AG04450 (cell line): ENCODE results near the gene FZD1. TPM values are rescaled to one million over a fixed set of nuclear protein-coding genes. Genes with fewer than 3 reads are reported as not detected.

ENCODE experiments used
- CTCF ChIA-PET: fragments of 300-600, 350-600 bp; formaldehyde crosslinking; extraction: SDS; loops from one replicate; lab custom pipeline; 2022; ENCODE audit warnings: antibody characterized with exemption, inconsistent platforms; lab: Charles Lee
- POLR2A ChIA-PET: fragments of 350-600 bp; formaldehyde crosslinking; extraction: SDS; loops from one replicate; lab custom pipeline; 2021; ENCODE audit warnings: antibody characterized with exemption, inconsistent platforms; lab: Yijun Ruan, JAX
- DNase-seq: peaks from one replicate; pipeline ENCODE4 v3.0.0-alpha.2; 2011; ENCODE audit warnings: low read depth, low spot score
- H3K27ac ChIP-seq: one replicate; pipeline ENCODE4 v1.5.1; 2012; ENCODE audit warnings: low read depth, low read length, control low read depth
- H3K27me3 ChIP-seq: one replicate; pipeline ENCODE4 v1.6.0; 2012; ENCODE audit warnings: low read length; ENCODE audit not compliant: control insufficient read depth, insufficient read depth
- H3K4me3 ChIP-seq: 2 replicates; pipeline ENCODE4 v1.5.1; 2011; ENCODE audit warnings: mild to moderate bottlenecking, low read depth, low read length, control low read depth
- H3K9me3 ChIP-seq: 2 replicates; pipeline ENCODE4 v1.5.1; 2012; ENCODE audit warnings: low read length; ENCODE audit not compliant: control insufficient read depth, insufficient read depth
- CTCF ChIP-seq: IDR thresholded peaks from 2 replicates; pipeline ENCODE4 v1.5.1; 2011; ENCODE audit warnings: low read depth, low read length, control low read depth, inconsistent platforms
- polyA plus RNA-seq: library from polyadenylated mRNA; depleted of rRNA; stranded (reverse); fragments of >200 nt; gene quantifications from 2 replicates; pipeline ENCODE4 v1.2.3, GENCODE V29; 2011

Gene FZD1
- polyA plus RNA-seq, 1 experiment = 9.6 TPM

GRCh38 chr7:91263384-91264045 lies 718 bp upstream of the FZD1 start:
- H3K4me3 ChIP-seq = peak overlapping the region; percentile 86
- H3K27me3 ChIP-seq = no peaks in the 10 kb centered on the region
- ChIA-PET CTCF (interaction anchor here (1.2 to 1.5 kb wide), 2 partner anchors 14 to 20 kb away, joined by 3 to 4 read pairs; no protein-coding TSS in a partner anchor), POLR2A (interaction anchor here (0.7 kb wide), 1 partner anchor 990 kb away, joined by 3 read pairs; no protein-coding TSS in a partner anchor)
- DNase-seq = no peak
- peaks cover 2% of the 10 kb centered on the region; the same call in 1 of the 2 replicates for H3K9me3 ChIP-seq
- TF ChIP-seq CTCF = no peak
- peak overlapping the region; percentile 71 for H3K27ac ChIP-seq

GRCh38 chr7:91264924-91265681 lies 870 bp downstream of the FZD1 start:
- ChIA-PET CTCF (interaction anchor here (0.5 to 2.2 kb wide), 5 partner anchors 11 to 182 kb away, joined by 3 to 8 read pairs (median 3); no protein-coding TSS in a partner anchor), POLR2A (interaction anchor here (1.2 kb wide), 1 partner anchor 96 kb away, joined by 3 read pairs; no protein-coding TSS in a partner anchor)
- peaks cover 2% of the 10 kb centered on the region; the same call in 1 of the 2 replicates for H3K9me3 ChIP-seq
- no peak for DNase-seq
- no peak for TF ChIP-seq CTCF
- H3K27ac ChIP-seq = peak overlapping the region; percentile 49
- H3K4me3 ChIP-seq = peak overlapping the region; percentile 86
- H3K27me3 ChIP-seq = no peaks in the 10 kb centered on the region

- no peaks in the 10 kb centered on the region for H3K27me3 ChIP-seq
- CTCF ChIA-PET = interaction anchor here (1.0 to 2.2 kb wide), 3 partner anchors 26 to 183 kb away, joined by 3 to 8 read pairs (median 5); no protein-coding TSS in a partner anchor
- POLR2A ChIA-PET = interaction anchor here (1.2 kb wide), 1 partner anchor 97 kb away, joined by 3 read pairs; no protein-coding TSS in a partner anchor
- H3K9me3 ChIP-seq = peaks cover 2% of the 10 kb centered on the region; the same call in 1 of the 2 replicates
- no peak for DNase-seq
- no peak for TF ChIP-seq CTCF
- H3K4me3 ChIP-seq = peak overlapping the region; percentile 86
- no peak overlapping the region for H3K27ac ChIP-seq
Measured at GRCh38 chr7:91265693-91266066, 1.4 kb downstream of the FZD1 start.

GRCh38 chr7:91266067-91266688 lies 1.9 kb downstream of the FZD1 start:
- no peak for DNase-seq
- H3K27ac ChIP-seq = no peak overlapping the region
- CTCF ChIA-PET = interaction anchor here (0.7 to 2.2 kb wide), 4 partner anchors 176 to 183 kb away, joined by 3 to 9 read pairs (median 6); no protein-coding TSS in a partner anchor
- peaks cover 2% of the 10 kb centered on the region; the same call in 1 of the 2 replicates for H3K9me3 ChIP-seq
- no peak for TF ChIP-seq CTCF
- H3K27me3 ChIP-seq = no peaks in the 10 kb centered on the region
- POLR2A ChIA-PET = interaction anchor here (1.2 kb wide), 1 partner anchor 97 kb away, joined by 3 read pairs; no protein-coding TSS in a partner anchor
- H3K4me3 ChIP-seq = peak overlapping the region; percentile 86
